Activated T-cell treated with anti-CD3 and anti-CD28 coated beads, Interleukin-2, amount 50 U/mL, for 72 hours (primary cell): ENCODE data around the gene RASSF7. TPM values are rescaled to one million over a fixed set of nuclear protein-coding genes. Genes with fewer than 3 reads are reported as not detected.
A peak's percentile ranks its signal among the peaks of the same experiment; 100 is the strongest.
"Not testable (repeated sequence)": the region's sequence is repeated elsewhere in the genome, so short reads cannot be mapped to it uniquely, and the experiment has no call there.

Experiments used
- ATAC-seq, 2 donors: fragments of 150-1000 bp; cut with Tn5 transposase; replicated peaks in 1 of 2; 2 replicates each; pipeline ENCODE4 v1.10.0; 2021; ENCODE audit warnings: moderate library complexity in 2 of 2, mild to moderate bottlenecking in 1 of 2
- DNase-seq, 2 donors: peaks; one replicate each; pipeline ENCODE4 v3.0.0; 2021 to 2022; ENCODE audit warnings: mixed read lengths in 1 of 2
- H3K27ac Mint-ChIP-seq: one replicate; pipeline ENCODE4 v1.8.0; 2022; ENCODE audit warnings: mild to moderate bottlenecking, moderate library complexity, mixed read lengths
- H3K27me3 Mint-ChIP-seq: one replicate; pipeline ENCODE4 v1.8.0; 2022; ENCODE audit warnings: low read depth, mixed read lengths
- H3K36me3 Mint-ChIP-seq, 2 donors: one replicate each; pipeline ENCODE4 v1.8.0; 2022; ENCODE audit warnings: mixed read lengths in 2 of 2, mild to moderate bottlenecking in 1 of 2; ENCODE audit not compliant: insufficient read depth in 2 of 2
- H3K4me1 Mint-ChIP-seq: one replicate; pipeline ENCODE4 v1.8.0; 2022; ENCODE audit warnings: low read depth, mixed read lengths
- H3K4me3 Mint-ChIP-seq, 2 donors: one replicate each; pipeline ENCODE4 v1.8.0; 2022; ENCODE audit warnings: mild to moderate bottlenecking in 2 of 2, mixed read lengths in 2 of 2, moderate library complexity in 2 of 2
- H3K9me3 Mint-ChIP-seq, 2 donors: one replicate each; pipeline ENCODE4 v1.8.0; 2022; ENCODE audit warnings: mixed read lengths in 2 of 2
- total RNA-seq, 2 donors: library from RNA; stranded (reverse); gene quantifications; one replicate each; pipeline ENCODE4 v1.2.3, GENCODE V29; 2022

Gene RASSF7
- 10 to 100 TPM; 13.5 to 14.2 TPM for total RNA-seq

GRCh38 chr11:560305-561147 lies at the start of gene RASSF7, which contains the start of gene LMNTD2:
RASSF7 (plus strand) TSS chr11:560970; CDS start chr11:561769, 799 bp downstream.
LMNTD2 (minus strand) TSS chr11:560738; CDS start chr11:560716, 22 bp downstream.
- DNase-seq (peak; percentile 96 to 97), ATAC-seq (peak; percentile 92 to 95)
- peaks cover 10% of the 10 kb centered on the region for H3K4me1 Mint-ChIP-seq
- H3K4me3 Mint-ChIP-seq, result peak within 1 kb of the TSS; percentile 90 to 96
- H3K27ac Mint-ChIP-seq, result peak within 1 kb of the TSS; percentile 87
- H3K27me3 Mint-ChIP-seq, result peaks cover 15% of the 10 kb centered on the region
- H3K9me3 Mint-ChIP-seq, result no peaks in the 10 kb centered on the region
- H3K36me3 Mint-ChIP-seq, result no peaks in the 10 kb centered on the region

GRCh38 chr11:512761-513595 lies 47.8 kb upstream of the RASSF7 start:
- H3K27me3 Mint-ChIP-seq, result no peaks in the 10 kb centered on the region
- peaks cover 2% of the 10 kb centered on the region in 2 donors for H3K9me3 Mint-ChIP-seq
- H3K36me3 Mint-ChIP-seq, result peaks cover 3 to 12% of the 10 kb centered on the region in 2 donors
- peak overlapping the region; percentile 11 for H3K27ac Mint-ChIP-seq
- H3K4me3 Mint-ChIP-seq, result no peak overlapping the region
- no peak for DNase-seq
- peaks cover 10% of the 10 kb centered on the region for H3K4me1 Mint-ChIP-seq
- no peak for ATAC-seq

- H3K27ac Mint-ChIP-seq, result no peak overlapping the region
- H3K36me3 Mint-ChIP-seq, result peaks cover 3 to 14% of the 10 kb centered on the region in 2 donors
- peaks cover 15% of the 10 kb centered on the region for H3K4me1 Mint-ChIP-seq
- no peaks in the 10 kb centered on the region for H3K27me3 Mint-ChIP-seq
- H3K4me3 Mint-ChIP-seq, result no peak overlapping the region
- peaks cover 2% of the 10 kb centered on the region in 2 donors for H3K9me3 Mint-ChIP-seq
- DNase-seq, result no peak
- no peak for ATAC-seq
Measured at GRCh38 chr11:514606-515005, 46.2 kb upstream of the RASSF7 start.

GRCh38 chr11:515131-515530 lies 45.6 kb upstream of the RASSF7 start:
- Mint-ChIP-seq H3K4me3 (no peak overlapping the region), H3K36me3 (peaks cover 1 to 10% of the 10 kb centered on the region in 2 donors), H3K27ac (no peak overlapping the region), H3K27me3 (no peaks in the 10 kb centered on the region), H3K4me1 (peaks cover 15% of the 10 kb centered on the region), H3K9me3 (peaks cover 2% of the 10 kb centered on the region in 2 donors)
- ATAC-seq (no peak), DNase-seq (no peak)

GRCh38 chr11:516400-516799 lies 44.4 kb upstream of the RASSF7 start:
- DNase-seq, result no peak
- ATAC-seq, result no peak
- Mint-ChIP-seq H3K36me3 (peaks cover 1 to 10% of the 10 kb centered on the region in 2 donors), H3K9me3 (peaks cover 2% of the 10 kb centered on the region in 2 donors), H3K4me3 (no peak overlapping the region), H3K27ac (no peak overlapping the region), H3K27me3 (no peaks in the 10 kb centered on the region), H3K4me1 (peaks cover 15% of the 10 kb centered on the region)

GRCh38 chr11:516918-517685 lies 43.7 kb upstream of the RASSF7 start:
- H3K9me3 Mint-ChIP-seq, H3K36me3 Mint-ChIP-seq, ATAC-seq, H3K4me3 Mint-ChIP-seq, H3K27ac Mint-ChIP-seq, DNase-seq, H3K27me3 Mint-ChIP-seq: not testable (repeated sequence)
- H3K4me1 Mint-ChIP-seq, result peaks cover 15% of the 10 kb centered on the region

- DNase-seq, result peak; percentile 87 to 93
- peaks cover 1 to 10% of the 10 kb centered on the region in 2 donors for H3K36me3 Mint-ChIP-seq
- H3K27ac Mint-ChIP-seq, result no peak overlapping the region
- peaks cover 9% of the 10 kb centered on the region for H3K4me1 Mint-ChIP-seq
- peak; percentile 91 for ATAC-seq
- peaks cover 2% of the 10 kb centered on the region in 2 donors for H3K9me3 Mint-ChIP-seq
- H3K27me3 Mint-ChIP-seq, result no peaks in the 10 kb centered on the region
- peak overlapping the region; percentile 81 to 93 for H3K4me3 Mint-ChIP-seq
Measured at GRCh38 chr11:518463-519202, 42.1 kb upstream of the RASSF7 start.

GRCh38 chr11:520428-521176 lies 40.2 kb upstream of the RASSF7 start:
- peaks cover 2% of the 10 kb centered on the region in 2 donors for H3K9me3 Mint-ChIP-seq
- no peak overlapping the region for H3K27ac Mint-ChIP-seq
- H3K4me3 Mint-ChIP-seq, result no peak overlapping the region
- H3K27me3 Mint-ChIP-seq, result no peaks in the 10 kb centered on the region
- peaks cover 1 to 8% of the 10 kb centered on the region in 2 donors for H3K36me3 Mint-ChIP-seq
- DNase-seq (peak in 1 of 2 donors; percentile 45), ATAC-seq (peak; percentile 14 to 18)
- H3K4me1 Mint-ChIP-seq, result peaks cover 9% of the 10 kb centered on the region

- Mint-ChIP-seq H3K27me3 (no peaks in the 10 kb centered on the region), H3K4me3 (no peak overlapping the region), H3K4me1 (peaks cover 9% of the 10 kb centered on the region), H3K27ac (no peak overlapping the region), H3K9me3 (peaks cover 2% of the 10 kb centered on the region in 2 donors), H3K36me3 (peaks cover 1 to 5% of the 10 kb centered on the region in 2 donors)
- DNase-seq, result no peak
- ATAC-seq, result peak in 1 of 2 donors; percentile 2
Measured at GRCh38 chr11:521177-521688, 39.5 kb upstream of the RASSF7 start.

- Mint-ChIP-seq H3K4me1 (no peaks in the 10 kb centered on the region), H3K4me3 (no peak overlapping the region), H3K27me3 (no peaks in the 10 kb centered on the region), H3K36me3 (no peaks in the 10 kb centered on the region), H3K27ac (no peak overlapping the region), H3K9me3 (no peaks in the 10 kb centered on the region)
- no peak for DNase-seq
- no peak for ATAC-seq
Measured at GRCh38 chr11:526192-526591, 34.6 kb upstream of the RASSF7 start.

- Mint-ChIP-seq H3K36me3 (peaks cover 0 to 2% of the 10 kb centered on the region in 2 donors), H3K4me1 (no peaks in the 10 kb centered on the region), H3K9me3 (no peaks in the 10 kb centered on the region), H3K4me3 (no peak overlapping the region), H3K27me3 (no peaks in the 10 kb centered on the region), H3K27ac (no peak overlapping the region)
- no peak for ATAC-seq
- DNase-seq, result no peak
Measured at GRCh38 chr11:528166-528814, 32.5 kb upstream of the RASSF7 start.
